ENCODE results near the gene ZDHHC22.

ZDHHC22 gene

DNA sequence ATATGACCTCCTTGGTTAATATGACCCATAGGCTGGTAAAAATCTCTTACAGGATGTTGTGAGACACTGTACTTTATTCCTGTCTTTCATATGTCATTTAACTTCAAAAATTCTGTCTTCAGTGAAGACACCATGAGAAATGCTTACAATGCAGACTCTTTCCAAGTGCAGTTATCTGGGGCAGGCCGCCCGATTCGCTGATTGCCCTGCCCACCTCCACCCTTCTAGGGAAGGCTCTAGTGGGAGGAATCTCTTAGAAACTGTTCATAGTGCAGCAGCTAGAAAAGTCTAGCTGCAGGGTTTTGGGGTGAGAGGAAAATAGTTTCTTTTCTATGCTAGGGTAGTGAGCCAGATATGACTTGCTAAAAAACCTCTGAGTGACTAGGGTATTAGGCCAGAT lies 58.5 kb downstream of the ZDHHC22 start:
- Histone ChIP-seq H3K27ac (ENCODE audit: low read length) (no peak overlapping the region), H3K4me1 (ENCODE audit: control insufficient read depth, insufficient read depth, low read length) (no peaks in the 10 kb centered on the region; the same call in 1 of the 2 replicates), H3K27me3 (ENCODE audit: control insufficient read depth, insufficient read depth, low read length) (no peaks in the 10 kb centered on the region), H3K9me3 (ENCODE audit: control insufficient read depth, insufficient read depth, low read length) (no peaks in the 10 kb centered on the region), H3K36me3 (ENCODE audit: control insufficient read depth, insufficient read depth, low read length) (no peaks in the 10 kb centered on the region), H3K4me3 (ENCODE audit: low read length) (no peak overlapping the region)
- DNase-seq (ENCODE audit: low read depth, low spot score), result no peak
- no CpG with 5 or more reads among the region's 3 CpGs for WGBS (ENCODE audit: insufficient coverage, insufficient read length)

GRCh38 chr14:77082356-77082755 lies 59.2 kb downstream of the ZDHHC22 start:
- no peaks in the 10 kb centered on the region for H3K36me3 ChIP-seq (ENCODE audit: control insufficient read depth, insufficient read depth, low read length)
- H3K4me3 ChIP-seq (ENCODE audit: low read length), result no peak overlapping the region
- WGBS (ENCODE audit: insufficient coverage, insufficient read length), result no CpG with 5 or more reads among the region's 3 CpGs
- no peak for DNase-seq (ENCODE audit: low read depth, low spot score)
- no peaks in the 10 kb centered on the region for H3K9me3 ChIP-seq (ENCODE audit: control insufficient read depth, insufficient read depth, low read length)
- H3K27ac ChIP-seq (ENCODE audit: low read length), result no peak overlapping the region
- H3K4me1 ChIP-seq (ENCODE audit: control insufficient read depth, insufficient read depth, low read length), result no peaks in the 10 kb centered on the region; the same call in 1 of the 2 replicates
- no peaks in the 10 kb centered on the region for H3K27me3 ChIP-seq (ENCODE audit: control insufficient read depth, insufficient read depth, low read length)
